Measurements from ENCODE around the gene SNRNP35.
"Not testable (repeated sequence)": the region's sequence is repeated elsewhere in the genome, so short reads cannot be mapped to it uniquely, and the experiment has no call there.

SNRNP35 gene

GRCh38 chr12:123457980-123458779 is at the start of gene SNRNP35:
Gene SNRNP35, plus strand, starts transcription at chr12:123458139. Its CDS starts 7,402 bp downstream, at chr12:123465541.
- Histone ChIP-seq H3K4me1 (ENCODE audit: control insufficient read depth, insufficient read depth, low read length, unreplicated experiment) (peaks cover 3% of the 10 kb centered on the region), H3K79me2 (ENCODE audit: control insufficient read depth, insufficient read depth, low read length, unreplicated experiment) (peaks cover 27% of the 10 kb centered on the region), H2AFZ (ENCODE audit: low read length, unreplicated experiment) (peak within 1 kb of the TSS; percentile 99), H3K4me3 (ENCODE audit: low read depth, low read length) (peak within 1 kb of the TSS; percentile 98), H3K27ac (ENCODE audit: low read depth, low read length) (peak within 1 kb of the TSS; percentile 99), H3K27me3 (ENCODE audit: insufficient read depth, low read length) (no peaks in the 10 kb centered on the region), H3K36me3 (ENCODE audit: insufficient read depth, low read length) (no peaks in the 10 kb centered on the region)

- not testable (repeated sequence) for H3K27ac ChIP-seq (ENCODE audit: low read depth, low read length); H3K27me3 ChIP-seq (ENCODE audit: insufficient read depth, low read length); H3K79me2 ChIP-seq (ENCODE audit: control insufficient read depth, insufficient read depth, low read length, unreplicated experiment); H3K4me3 ChIP-seq (ENCODE audit: low read depth, low read length); H3K4me1 ChIP-seq (ENCODE audit: control insufficient read depth, insufficient read depth, low read length, unreplicated experiment); H2AFZ ChIP-seq (ENCODE audit: low read length, unreplicated experiment)
- peaks cover 14% of the 10 kb centered on the region for H3K36me3 ChIP-seq (ENCODE audit: insufficient read depth, low read length)
These were observed 49.3 kb upstream of the SNRNP35 start for GRCh38 chr12:123408619-123409018.

GRCh38 chr12:123409284-123410040 is 48.5 kb upstream of the SNRNP35 start:
- not testable (repeated sequence) for H3K27me3 ChIP-seq (ENCODE audit: insufficient read depth, low read length); H3K4me3 ChIP-seq (ENCODE audit: low read depth, low read length); H3K27ac ChIP-seq (ENCODE audit: low read depth, low read length); H2AFZ ChIP-seq (ENCODE audit: low read length, unreplicated experiment); H3K79me2 ChIP-seq (ENCODE audit: control insufficient read depth, insufficient read depth, low read length, unreplicated experiment); H3K4me1 ChIP-seq (ENCODE audit: control insufficient read depth, insufficient read depth, low read length, unreplicated experiment); H3K36me3 ChIP-seq (ENCODE audit: insufficient read depth, low read length)

- Histone ChIP-seq H3K79me2 (ENCODE audit: control insufficient read depth, insufficient read depth, low read length, unreplicated experiment) (no peaks in the 10 kb centered on the region), H3K27me3 (ENCODE audit: insufficient read depth, low read length) (no peaks in the 10 kb centered on the region), H3K4me1 (ENCODE audit: control insufficient read depth, insufficient read depth, low read length, unreplicated experiment) (no peaks in the 10 kb centered on the region), H2AFZ (ENCODE audit: low read length, unreplicated experiment) (no peak overlapping the region), H3K4me3 (ENCODE audit: low read depth, low read length) (no peak overlapping the region), H3K36me3 (ENCODE audit: insufficient read depth, low read length) (peaks cover 4% of the 10 kb centered on the region; the same call in 1 of the 2 replicates), H3K27ac (ENCODE audit: low read depth, low read length) (no peak overlapping the region)
These were observed 47.9 kb upstream of the SNRNP35 start for GRCh38 chr12:123410041-123410412.

- Histone ChIP-seq H3K27me3 (ENCODE audit: insufficient read depth, low read length) (no peaks in the 10 kb centered on the region), H3K79me2 (ENCODE audit: control insufficient read depth, insufficient read depth, low read length, unreplicated experiment) (no peaks in the 10 kb centered on the region), H3K4me1 (ENCODE audit: control insufficient read depth, insufficient read depth, low read length, unreplicated experiment) (no peaks in the 10 kb centered on the region), H2AFZ (ENCODE audit: low read length, unreplicated experiment) (no peak overlapping the region), H3K36me3 (ENCODE audit: insufficient read depth, low read length) (no peaks in the 10 kb centered on the region), H3K4me3 (ENCODE audit: low read depth, low read length) (no peak overlapping the region), H3K27ac (ENCODE audit: low read depth, low read length) (no peak overlapping the region)
These were observed 36.6 kb upstream of the SNRNP35 start for GRCh38 chr12:123421314-123421713.

GRCh38 chr12:123427036-123427769 is 30.7 kb upstream of the SNRNP35 start:
- Histone ChIP-seq H3K4me3 (ENCODE audit: low read depth, low read length) (no peak overlapping the region), H3K27me3 (ENCODE audit: insufficient read depth, low read length) (no peaks in the 10 kb centered on the region), H3K36me3 (ENCODE audit: insufficient read depth, low read length) (no peaks in the 10 kb centered on the region), H2AFZ (ENCODE audit: low read length, unreplicated experiment) (no peak overlapping the region), H3K4me1 (ENCODE audit: control insufficient read depth, insufficient read depth, low read length, unreplicated experiment) (no peaks in the 10 kb centered on the region), H3K79me2 (ENCODE audit: control insufficient read depth, insufficient read depth, low read length, unreplicated experiment) (peaks cover 2% of the 10 kb centered on the region), H3K27ac (ENCODE audit: low read depth, low read length) (no peak overlapping the region)

GRCh38 chr12:123428591-123428990 is 29.3 kb upstream of the SNRNP35 start:
- H3K79me2 ChIP-seq (ENCODE audit: control insufficient read depth, insufficient read depth, low read length, unreplicated experiment): peaks cover 9% of the 10 kb centered on the region
- no peak overlapping the region for H3K27ac ChIP-seq (ENCODE audit: low read depth, low read length)
- H3K36me3 ChIP-seq (ENCODE audit: insufficient read depth, low read length): no peaks in the 10 kb centered on the region
- no peaks in the 10 kb centered on the region for H3K27me3 ChIP-seq (ENCODE audit: insufficient read depth, low read length)
- no peaks in the 10 kb centered on the region for H3K4me1 ChIP-seq (ENCODE audit: control insufficient read depth, insufficient read depth, low read length, unreplicated experiment)
- H2AFZ ChIP-seq (ENCODE audit: low read length, unreplicated experiment): no peak overlapping the region
- no peak overlapping the region for H3K4me3 ChIP-seq (ENCODE audit: low read depth, low read length)

- not testable (repeated sequence) for H3K4me3 ChIP-seq (ENCODE audit: low read depth, low read length); H3K27ac ChIP-seq (ENCODE audit: low read depth, low read length); H2AFZ ChIP-seq (ENCODE audit: low read length, unreplicated experiment); H3K4me1 ChIP-seq (ENCODE audit: control insufficient read depth, insufficient read depth, low read length, unreplicated experiment); H3K27me3 ChIP-seq (ENCODE audit: insufficient read depth, low read length); H3K36me3 ChIP-seq (ENCODE audit: insufficient read depth, low read length)
- H3K79me2 ChIP-seq (ENCODE audit: control insufficient read depth, insufficient read depth, low read length, unreplicated experiment): peaks cover 12% of the 10 kb centered on the region
These were observed 28.8 kb upstream of the SNRNP35 start for GRCh38 chr12:123429101-123429500.

- H3K27ac ChIP-seq (ENCODE audit: low read depth, low read length); H3K4me1 ChIP-seq (ENCODE audit: control insufficient read depth, insufficient read depth, low read length, unreplicated experiment); H2AFZ ChIP-seq (ENCODE audit: low read length, unreplicated experiment); H3K4me3 ChIP-seq (ENCODE audit: low read depth, low read length); H3K27me3 ChIP-seq (ENCODE audit: insufficient read depth, low read length); H3K36me3 ChIP-seq (ENCODE audit: insufficient read depth, low read length): not testable (repeated sequence)
- peaks cover 20% of the 10 kb centered on the region for H3K79me2 ChIP-seq (ENCODE audit: control insufficient read depth, insufficient read depth, low read length, unreplicated experiment)
These were observed 25.8 kb upstream of the SNRNP35 start for GRCh38 chr12:123431951-123432817.

- Histone ChIP-seq H3K79me2 (ENCODE audit: control insufficient read depth, insufficient read depth, low read length, unreplicated experiment) (peaks cover 20% of the 10 kb centered on the region), H3K4me1 (ENCODE audit: control insufficient read depth, insufficient read depth, low read length, unreplicated experiment) (peaks cover 8% of the 10 kb centered on the region), H3K36me3 (ENCODE audit: insufficient read depth, low read length) (no peaks in the 10 kb centered on the region), H3K4me3 (ENCODE audit: low read depth, low read length) (no peak overlapping the region), H3K27me3 (ENCODE audit: insufficient read depth, low read length) (no peaks in the 10 kb centered on the region), H3K27ac (ENCODE audit: low read depth, low read length) (no peak overlapping the region), H2AFZ (ENCODE audit: low read length, unreplicated experiment) (no peak overlapping the region)
These were observed 24.3 kb upstream of the SNRNP35 start for GRCh38 chr12:123433615-123434014.
